HL-60 (cell line): ENCODE results near the gene ST7.

Experiments
- DNase-seq, 2 experiments: peaks; one replicate each; pipeline ENCODE4 v3.0.0-alpha.2; 2010 to 2020; ENCODE audit warnings: low read depth in 1 of 2, low spot score in 1 of 2
- H3K27ac ChIP-seq: fragments of 250-450 bp; sonication (Bioruptor Pico); replicated peaks from 2 replicates; pipeline ENCODE4 v1.5.1; 2020; ENCODE audit warnings: mild to moderate bottlenecking, moderate library complexity
- H3K27me3 ChIP-seq: fragments of 250-450 bp; sonication (Bioruptor Pico); 2 replicates; pipeline ENCODE4 v1.5.1; 2021; ENCODE audit warnings: mild to moderate bottlenecking, moderate library complexity; ENCODE audit not compliant: insufficient read depth, poor library complexity, severe bottlenecking
- H3K4me3 ChIP-seq: replicated peaks from 2 replicates; pipeline ENCODE4 v1.5.1; 2011; ENCODE audit warnings: mild to moderate bottlenecking, control low read depth, low read length; ENCODE audit not compliant: insufficient read depth
- CTCF ChIP-seq: IDR thresholded peaks from one replicate; pipeline ENCODE4 v1.5.1; 2011; ENCODE audit warnings: low read length, control low read depth, inconsistent platforms; ENCODE audit not compliant: insufficient read depth
- GABPA ChIP-seq: IDR thresholded peaks from 2 replicates; pipeline ENCODE4 v1.6.1; 2012; ENCODE audit warnings: low read depth
- POLR2AphosphoS5 ChIP-seq: IDR thresholded peaks from 2 replicates; pipeline ENCODE4 v1.6.1; 2012; ENCODE audit warnings: low read depth
- REST ChIP-seq: IDR thresholded peaks from 2 replicates; pipeline ENCODE4 v1.6.1; 2012; ENCODE audit warnings: low read depth; ENCODE audit not compliant: insufficient replicate concordance
- SPI1 ChIP-seq: IDR thresholded peaks from 2 replicates; pipeline ENCODE4 v1.6.1; 2012; ENCODE audit warnings: low read depth, mild to moderate bottlenecking, borderline replicate concordance

ST7 gene

GRCh38 chr7:117247809-117248208, 294.5 kb downstream of the ST7 start:
- no peak for DNase-seq
- Histone ChIP-seq H3K27me3 (no peaks in the 10 kb centered on the region), H3K27ac (no peak overlapping the region)

DNA sequence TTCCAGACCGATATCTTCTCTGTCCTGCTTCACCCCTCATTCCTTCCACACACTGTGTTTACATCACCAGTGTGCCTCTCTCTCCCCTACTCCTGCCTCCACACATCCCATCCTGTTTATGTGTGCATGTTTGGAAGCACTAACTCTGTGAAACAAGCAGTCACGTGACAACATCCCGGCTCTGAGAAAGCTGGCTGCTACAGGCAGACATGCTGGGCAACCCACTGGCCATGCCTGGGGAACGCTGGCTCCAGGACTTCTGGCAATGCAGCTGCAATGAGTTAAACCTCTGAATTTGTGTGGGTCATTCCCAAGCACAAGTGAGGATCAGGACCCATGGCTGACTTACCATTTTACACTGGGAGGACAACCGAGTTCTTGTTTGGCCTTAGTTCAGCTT, 295.5 kb downstream of the ST7 start:
- Histone ChIP-seq H3K27ac (no peak overlapping the region), H3K4me3 (no peak overlapping the region), H3K27me3 (no peaks in the 10 kb centered on the region)
- TF ChIP-seq REST: no peak
- no peak for TF ChIP-seq CTCF
- no peak for TF ChIP-seq POLR2AphosphoS5
- TF ChIP-seq GABPA: no peak
- TF ChIP-seq SPI1: no peak
- DNase-seq: no peak

More at GRCh38 chr7:117247809-117248208, 294.5 kb downstream of the ST7 start:
- no peak overlapping the region for H3K4me3 ChIP-seq
- TF ChIP-seq CTCF: no peak
- no peak for TF ChIP-seq POLR2AphosphoS5
- no peak for TF ChIP-seq SPI1
- no peak for TF ChIP-seq REST
- TF ChIP-seq GABPA: no peak

DNA sequence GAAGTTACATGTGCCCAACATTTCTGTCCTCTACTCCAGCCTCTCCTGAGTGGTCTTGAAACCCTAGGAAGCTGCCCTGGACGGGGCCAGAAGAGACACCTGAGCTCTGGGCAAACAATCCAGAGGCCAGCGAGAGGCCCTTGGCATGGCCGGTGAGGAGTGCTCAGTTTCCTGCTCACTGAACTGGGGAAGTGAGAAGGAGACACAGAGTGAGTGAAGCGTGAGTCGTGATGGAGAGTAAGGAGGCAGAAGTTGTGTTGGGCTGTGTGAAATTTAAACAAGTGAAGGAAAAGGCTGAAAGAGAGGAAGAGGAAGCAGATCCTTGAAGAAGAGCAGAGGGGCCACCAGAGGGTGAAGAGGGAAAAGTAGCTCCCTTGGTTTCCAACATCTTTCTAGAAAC, 296.4 kb downstream of the ST7 start:
- Histone ChIP-seq H3K4me3 (no peak overlapping the region), H3K27ac (no peak overlapping the region), H3K27me3 (no peaks in the 10 kb centered on the region)
- DNase-seq: no peak
- TF ChIP-seq REST (no peak), SPI1 (no peak), POLR2AphosphoS5 (no peak), GABPA (no peak), CTCF (no peak)
